ENCODE results near the gene TRMU.

Gene TRMU

GRCh38 chr22:46376111-46376510 is 40.6 kb downstream of the TRMU start:
- TF ChIP-seq CTCF (IDR thresholded peaks at IDR 0.05; ENCODE audit: low read depth, low read length, missing control alignments): no peak
- DNase-seq (ENCODE audit: low read depth): no peak
- H3K4me3 ChIP-seq (ENCODE audit: low read depth, low read length): no peak overlapping the region

- no peak for DNase-seq (ENCODE audit: low read depth)
- H3K4me3 ChIP-seq (ENCODE audit: low read depth, low read length): no peak overlapping the region
These were observed 41.5 kb downstream of the TRMU start for GRCh38 chr22:46376908-46377524.

GRCh38 chr22:46377525-46378425 is 42.3 kb downstream of the TRMU start:
- no peak for TF ChIP-seq CTCF (IDR thresholded peaks at IDR 0.05; ENCODE audit: low read depth, low read length, missing control alignments)
- DNase-seq (ENCODE audit: low read depth): no peak
- no peak overlapping the region for H3K4me3 ChIP-seq (ENCODE audit: low read depth, low read length)

More at GRCh38 chr22:46376908-46377524, 41.5 kb downstream of the TRMU start:
- TF ChIP-seq CTCF (IDR thresholded peaks at IDR 0.05; ENCODE audit: low read depth, low read length, missing control alignments): no peak

- no peak overlapping the region for H3K4me3 ChIP-seq (ENCODE audit: low read depth, low read length)
- TF ChIP-seq CTCF (IDR thresholded peaks at IDR 0.05; ENCODE audit: low read depth, low read length, missing control alignments): no peak
- DNase-seq (ENCODE audit: low read depth): no peak
These were observed 43.0 kb downstream of the TRMU start for GRCh38 chr22:46378426-46379065.

GRCh38 chr22:46379066-46379930 is 43.8 kb downstream of the TRMU start:
- no peak for TF ChIP-seq CTCF (IDR thresholded peaks at IDR 0.05; ENCODE audit: low read depth, low read length, missing control alignments)
- DNase-seq (ENCODE audit: low read depth): no peak
- no peak overlapping the region for H3K4me3 ChIP-seq (ENCODE audit: low read depth, low read length)

GRCh38 chr22:46380069-46380468 is 44.6 kb downstream of the TRMU start:
- DNase-seq (ENCODE audit: low read depth): no peak
- H3K4me3 ChIP-seq (ENCODE audit: low read depth, low read length): no peak overlapping the region
- TF ChIP-seq CTCF (IDR thresholded peaks at IDR 0.05; ENCODE audit: low read depth, low read length, missing control alignments): no peak

Measured in GM12864 (cell line).